ENCODE results near the gene SHF. TPM values are rescaled to one million over a fixed set of nuclear protein-coding genes. Genes with fewer than 3 reads are reported as not detected.
A peak's percentile ranks its signal among the peaks of the same experiment; 100 is the strongest.

The SHF gene
- total RNA-seq, 2 experiments from 2014 or later: 19.8 to 23.5 TPM

DNA sequence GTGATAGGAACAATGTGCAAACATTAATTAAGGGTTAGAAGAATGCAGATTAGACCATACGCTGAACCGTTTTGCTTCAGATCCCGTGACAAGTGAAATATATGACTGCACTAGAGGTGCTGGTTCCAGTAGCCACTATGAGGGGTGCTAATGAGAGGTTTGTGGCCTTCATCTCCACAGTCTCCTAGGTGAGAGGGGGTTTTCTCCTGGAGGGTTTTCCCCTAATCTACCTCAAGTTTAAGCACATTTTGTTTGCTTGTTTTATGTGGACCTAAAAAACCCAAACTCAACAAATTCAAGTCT lies 13.7 kb upstream of the SHF start:
- no peak overlapping the region for H3K4me3 Mint-ChIP-seq

DNA sequence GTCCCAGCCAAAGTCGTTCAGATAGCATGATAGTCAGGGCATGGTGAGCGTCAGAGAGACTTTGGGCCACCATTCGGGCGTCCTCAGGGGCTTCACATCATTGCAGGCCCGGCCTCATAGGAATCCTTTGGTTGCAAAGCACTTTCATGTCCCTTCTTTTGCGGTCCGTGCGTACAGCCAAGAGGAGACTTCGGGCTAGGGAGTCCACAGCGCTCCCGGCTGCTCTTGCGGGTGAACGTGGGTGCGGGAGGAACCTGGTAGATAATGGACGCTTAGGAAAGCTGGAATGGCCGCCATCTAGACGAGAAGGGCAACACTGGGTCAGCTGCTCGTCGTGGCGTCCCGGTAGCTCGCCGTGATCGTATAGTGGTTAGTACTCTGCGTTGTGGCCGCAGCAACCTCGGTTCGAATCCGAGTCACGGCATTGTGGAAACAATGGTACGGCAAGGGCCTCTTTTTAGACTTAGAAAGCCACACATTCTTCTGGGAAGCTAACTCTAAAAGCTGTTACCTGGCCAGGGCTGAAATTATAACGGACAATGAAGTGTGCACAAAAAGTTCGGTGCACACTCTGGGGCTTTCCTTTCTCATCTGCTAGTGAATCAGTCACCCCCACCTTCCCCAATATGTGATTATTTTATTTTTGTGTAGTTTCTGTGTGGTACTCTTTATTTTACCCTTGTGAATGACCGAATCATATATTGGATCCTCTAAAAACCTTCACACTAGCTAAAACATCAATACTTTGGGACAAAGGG lies 13.2 kb upstream of the SHF start:
- intact Hi-C loops (cut with micrococcal nuclease): loop anchor here (5.0 kb wide), 1 partner anchor 201 kb away; a partner anchor contains a TSS
- H3K9me3 Mint-ChIP-seq: no peaks in the 10 kb centered on the region
- H3K27ac Mint-ChIP-seq: no peak overlapping the region
- CTCF ChIA-PET: interaction anchor here (0.8 to 12.1 kb wide), 18 partner anchors 9 to 257 kb away, joined by 3 to 128 read pairs (median 5); partner anchors contain the start of gene SHF
- DNase-seq (peak; percentile 89), ATAC-seq (peak; percentile 6)
- no peaks in the 10 kb centered on the region for H3K36me3 Mint-ChIP-seq (ENCODE audit: low read depth)
- POLR2A ChIA-PET: interaction anchor here (0.9 to 7.4 kb wide), 12 partner anchors 9 to 386 kb away, joined by 3 to 85 read pairs (median 6); partner anchors contain the start of genes BLOC1S6 and SHF
- TF ChIP-seq, protein P1, sequence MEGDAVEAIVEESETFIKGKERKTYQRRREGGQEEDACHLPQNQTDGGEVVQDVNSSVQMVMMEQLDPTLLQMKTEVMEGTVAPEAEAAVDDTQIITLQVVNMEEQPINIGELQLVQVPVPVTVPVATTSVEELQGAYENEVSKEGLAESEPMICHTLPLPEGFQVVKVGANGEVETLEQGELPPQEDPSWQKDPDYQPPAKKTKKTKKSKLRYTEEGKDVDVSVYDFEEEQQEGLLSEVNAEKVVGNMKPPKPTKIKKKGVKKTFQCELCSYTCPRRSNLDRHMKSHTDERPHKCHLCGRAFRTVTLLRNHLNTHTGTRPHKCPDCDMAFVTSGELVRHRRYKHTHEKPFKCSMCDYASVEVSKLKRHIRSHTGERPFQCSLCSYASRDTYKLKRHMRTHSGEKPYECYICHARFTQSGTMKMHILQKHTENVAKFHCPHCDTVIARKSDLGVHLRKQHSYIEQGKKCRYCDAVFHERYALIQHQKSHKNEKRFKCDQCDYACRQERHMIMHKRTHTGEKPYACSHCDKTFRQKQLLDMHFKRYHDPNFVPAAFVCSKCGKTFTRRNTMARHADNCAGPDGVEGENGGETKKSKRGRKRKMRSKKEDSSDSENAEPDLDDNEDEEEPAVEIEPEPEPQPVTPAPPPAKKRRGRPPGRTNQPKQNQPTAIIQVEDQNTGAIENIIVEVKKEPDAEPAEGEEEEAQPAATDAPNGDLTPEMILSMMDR (IDR thresholded peaks at IDR 0.05): no peak
- peaks cover 10% of the 10 kb centered on the region for H3K4me1 Mint-ChIP-seq (ENCODE audit: low read depth)
- H3K27me3 Mint-ChIP-seq: peaks cover 1% of the 10 kb centered on the region
- H3K4me3 Mint-ChIP-seq: no peak overlapping the region

More for the DNA sequence above, 13.7 kb upstream of the SHF start:
- Mint-ChIP-seq H3K27me3 (peaks cover 3% of the 10 kb centered on the region), H3K27ac (no peak overlapping the region), H3K4me1 (ENCODE audit: low read depth) (peaks cover 10% of the 10 kb centered on the region), H3K36me3 (ENCODE audit: low read depth) (no peaks in the 10 kb centered on the region), H3K9me3 (no peaks in the 10 kb centered on the region)
- ChIA-PET POLR2A (interaction anchor here (0.9 to 7.4 kb wide), 9 partner anchors 9 to 385 kb away, joined by 3 to 85 read pairs (median 6); partner anchors contain the start of genes BLOC1S6 and SHF), CTCF (interaction anchor here (0.8 to 12.1 kb wide), 16 partner anchors 8 to 256 kb away, joined by 3 to 128 read pairs (median 5); partner anchors contain the start of gene SHF)
- DNase-seq (peak; percentile 30), ATAC-seq (no peak)
- intact Hi-C loops (cut with micrococcal nuclease): loop anchor here (5.0 kb wide), 1 partner anchor 201 kb away; a partner anchor contains a TSS
- TF ChIP-seq, protein P1 (IDR thresholded peaks at IDR 0.05): no peak

DNA sequence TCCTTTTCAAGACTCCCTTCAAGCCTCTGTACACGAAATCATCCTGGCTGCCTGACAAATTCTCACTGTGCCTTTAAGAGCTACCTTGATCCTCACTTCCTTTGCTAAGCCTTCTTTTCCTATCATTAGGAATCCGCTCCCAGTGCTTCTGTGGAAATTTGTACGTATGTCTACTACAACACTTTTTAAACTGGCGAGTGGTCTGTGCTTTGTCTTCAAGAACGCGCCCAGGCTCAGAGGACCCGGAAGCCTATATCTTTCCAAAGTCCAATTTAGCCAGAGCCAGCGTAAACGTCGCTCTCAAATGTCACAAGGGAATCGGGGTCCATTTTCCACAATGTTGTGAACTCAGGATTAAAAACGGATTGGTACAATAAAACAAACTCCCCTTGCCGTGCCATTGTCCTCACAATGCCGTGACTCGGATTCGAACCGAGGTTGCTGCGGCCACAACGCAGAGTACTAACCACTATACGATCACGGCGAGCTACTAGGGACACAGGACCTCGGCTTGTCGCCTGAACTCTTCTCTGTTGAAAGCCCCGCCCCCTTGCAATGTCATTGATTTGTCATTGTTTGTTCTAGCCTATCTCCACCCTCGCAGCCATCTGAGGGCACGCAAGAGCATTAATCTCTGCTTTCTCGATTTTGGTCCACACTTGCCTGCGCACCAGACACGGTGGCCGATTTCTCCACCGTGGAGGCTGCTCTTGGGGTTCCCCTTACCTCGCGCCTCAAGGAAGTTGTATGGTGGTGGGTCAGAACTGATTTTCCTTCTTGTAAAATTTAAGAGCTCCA lies 12.4 kb upstream of the SHF start:
- CTCF ChIA-PET: interaction anchor here (0.6 to 12.1 kb wide), 18 partner anchors 9 to 257 kb away, joined by 3 to 128 read pairs (median 5); partner anchors contain the start of genes GATM and SHF
- DNase-seq (peak; percentile 98), ATAC-seq (peak; percentile 49)
- intact Hi-C loops (cut with micrococcal nuclease): loop anchor here (5.0 kb wide), 1 partner anchor 202 kb away; a partner anchor contains a TSS
- Mint-ChIP-seq H3K27ac (no peak overlapping the region), H3K9me3 (no peaks in the 10 kb centered on the region), H3K27me3 (peaks cover 3% of the 10 kb centered on the region), H3K4me3 (no peak overlapping the region), H3K36me3 (ENCODE audit: low read depth) (no peaks in the 10 kb centered on the region), H3K4me1 (ENCODE audit: low read depth) (peaks cover 8% of the 10 kb centered on the region)
- POLR2A ChIA-PET: interaction anchor here (0.9 to 7.4 kb wide), 14 partner anchors 10 to 387 kb away, joined by 3 to 85 read pairs (median 4); partner anchors contain the start of genes BLOC1S6 and SHF
- TF ChIP-seq, protein P1 (IDR thresholded peaks at IDR 0.05): no peak

DNA sequence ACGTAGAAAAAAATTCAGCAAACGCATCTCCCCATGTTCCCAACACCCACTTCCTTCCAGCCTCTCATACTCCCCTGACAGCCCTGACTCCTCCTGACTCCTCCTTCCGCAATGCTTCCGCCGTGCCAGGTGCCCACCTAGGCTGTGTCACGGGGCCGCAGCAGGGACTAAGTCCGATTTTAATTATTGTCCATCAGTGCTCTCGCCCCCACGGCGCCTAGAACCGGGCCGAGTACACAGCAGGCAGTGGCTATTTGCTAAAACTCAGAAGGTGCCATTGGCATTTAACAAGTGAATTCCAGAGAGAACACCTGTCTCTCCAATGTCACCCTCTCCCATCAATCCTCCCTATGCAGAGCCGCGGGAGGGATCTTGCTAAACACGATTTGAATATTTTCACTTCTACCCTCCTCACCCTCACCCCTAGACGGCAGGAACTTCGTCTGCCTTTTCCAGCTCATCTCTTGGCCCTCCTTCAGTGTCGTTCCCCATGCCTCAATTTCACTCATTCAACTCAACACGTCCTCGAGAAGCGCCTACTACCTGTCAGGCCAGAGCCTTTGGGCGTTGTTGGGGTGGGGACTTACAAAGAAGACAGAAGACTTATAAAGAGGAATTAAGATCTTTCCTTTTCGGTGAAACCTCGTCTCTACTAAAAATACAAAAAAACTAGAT lies 11.5 kb upstream of the SHF start:
- Mint-ChIP-seq H3K27ac (no peak overlapping the region), H3K4me3 (no peak overlapping the region), H3K27me3 (peaks cover 3% of the 10 kb centered on the region), H3K36me3 (ENCODE audit: low read depth) (no peaks in the 10 kb centered on the region), H3K9me3 (no peaks in the 10 kb centered on the region), H3K4me1 (ENCODE audit: low read depth) (peaks cover 8% of the 10 kb centered on the region)
- DNase-seq: peak; percentile 66
- POLR2A ChIA-PET: interaction anchor here (1.0 to 7.4 kb wide), 6 partner anchors 11 to 388 kb away, joined by 3 to 85 read pairs (median 12); partner anchors contain the start of genes BLOC1S6 and SHF
- intact Hi-C loops (cut with micrococcal nuclease): no loop called here
- TF ChIP-seq, protein P1 (IDR thresholded peaks at IDR 0.05): peak; percentile 3
- ATAC-seq: peak; percentile 18
- CTCF ChIA-PET: interaction anchor here (0.7 to 12.1 kb wide), 10 partner anchors 9 to 258 kb away, joined by 3 to 128 read pairs (median 6); partner anchors contain the start of genes GATM and SHF

All from activated CD8-positive, alpha-beta T cell treated with anti-CD3 and anti-CD28 coated beads for 36 hours (primary cell).